Pancreas (tissue), 10 donors: ENCODE results near the gene ARHGAP10. TPM values are rescaled to one million over a fixed set of nuclear protein-coding genes. Genes with fewer than 3 reads are reported as not detected.

Source experiments
- ATAC-seq, 4 donors: fragments of 200-7000 bp; cut with Tn5 transposase; one replicate each; pipeline versions ENCODE4 v1.8.0 to v1.9.1; 2020; ENCODE audit warnings: mild to moderate bottlenecking in 4 of 4, moderate library complexity in 4 of 4
- DNase-seq, 6 donors: peaks; one replicate each; pipeline ENCODE4 v3.0.0-alpha.2; 2020
- FAIRE-seq: peaks from 2 replicates; lab custom pipeline; 2012; peaks lifted over from hg19 to GRCh38; lab: Jason Lieb, UNC
- H3K27ac ChIP-seq, 4 donors: fragments of 200-600 bp; sonication (generic); 1 replicate in 3 of 4; 2 replicates in 1 of 4; pipeline versions ENCODE4 v1.5.0 to v1.8.0; 2020
- H3K27me3 ChIP-seq, 4 donors: fragments of 200-600 bp; one replicate each; pipeline ENCODE4 v1.8.0; 2021
- H3K36me3 ChIP-seq, 3 donors: fragments of 200-600 bp; sonication (generic) in 1 of 3; one replicate each; pipeline versions ENCODE4 v1.5.0 to v1.8.0; 2020 to 2021
- H3K4me1 ChIP-seq, 3 donors: fragments of 200-600 bp; one replicate each; pipeline ENCODE4 v1.8.0; 2021
- H3K4me3 ChIP-seq, 4 donors: fragments of 200-600 bp; sonication (generic) in 2 of 4; one replicate each; pipeline versions ENCODE4 v1.5.0 to v1.8.0; 2020 to 2021
- H3K9me3 ChIP-seq, 4 donors: fragments of 200-600 bp; one replicate each; pipeline ENCODE4 v1.8.0; 2021
- CTCF ChIP-seq, 4 donors: fragments of 200-600 bp; sonication (generic) in 3 of 4; IDR thresholded peaks; one replicate each; pipeline versions ENCODE4 v1.5.0 to v1.8.0; 2021; ENCODE audit warnings: antibody characterized with exemption in 4 of 4
- WGBS, 2 donors: extraction: QIAGEN DNeasy Blood & Tissue Kit; methylation state at CpG; one replicate each; pipeline ENCODE4 v1.1.7; 2013; 5-methylcytosine and 5-hydroxymethylcytosine counted together
- intact Hi-C, 3 donors: fragments of 100-400 bp; cut with DNase I; formaldehyde crosslinking; loops; one replicate each; pipeline versions ENCODE4 v1.11.1 to v1.14.2; 2022
- polyA plus RNA-seq, 2 donors: library from polyadenylated mRNA; stranded (reverse); fragments of 200-250 nt; gene quantifications; one replicate each; pipeline ENCODE4 v1.2.3, GENCODE V29; 2013
- total RNA-seq, 6 donors: library from RNA; stranded (reverse); fragmentation: NEBNext Ultra II Directional in 4 of 6; extraction: Animal tissue kit (Norgen Biotek cat#: 25700) in 4 of 6; gene quantifications; one replicate each; pipeline versions ENCODE4 v1.2.1 to v1.2.4, GENCODE V29; 2021 to 2023
- donor health status: healthy with polysubstance abuse.
- donor health status: DM: no; HTN: no; CAD: no; lungs with moderate emphysema.
- donor health status: DM: no; HTN: no; CAD: no.
- donor health status: control.
- donor health status: control.
- donor health status: Bipolar disorder and iron deficiency.
- donor health status: DM: yes; HTN: yes; CAD: no.
- donor health status: DM: no; HTN: no; CAD: no.
- donor health status: DM: no; HTN: no; CAD: no.
- donor health status: DM: yes; HTN: yes; CAD: no.

Gene ARHGAP10
- total and polyA plus RNA-seq, 8 donors: 6.3 to 14.8 (median 8.7) TPM

- H3K4me1 ChIP-seq: no peaks in the 10 kb centered on the region
- 96% methylated on average over 2 of the region's 2 CpGs for WGBS, 2 donors
- H3K9me3 ChIP-seq: no peaks in the 10 kb centered on the region
- FAIRE-seq (no peak), ATAC-seq (no peak), DNase-seq (no peak)
- H3K36me3 ChIP-seq: no peaks in the 10 kb centered on the region
- H3K27ac ChIP-seq: no peak overlapping the region
- no peak overlapping the region for H3K4me3 ChIP-seq
- no peak for TF ChIP-seq CTCF (IDR thresholded peaks at IDR 0.05)
- no peaks in the 10 kb centered on the region for H3K27me3 ChIP-seq
- intact Hi-C loops: no loop called here
These were observed 209.5 kb downstream of the ARHGAP10 start for GRCh38 chr4:147941373-147941772.

GRCh38 chr4:147942729-147943128 lies 210.8 kb downstream of the ARHGAP10 start:
- Histone ChIP-seq H3K27me3 (no peaks in the 10 kb centered on the region), H3K4me1 (no peaks in the 10 kb centered on the region), H3K27ac (no peak overlapping the region), H3K36me3 (no peaks in the 10 kb centered on the region), H3K9me3 (no peaks in the 10 kb centered on the region), H3K4me3 (no peak overlapping the region)
- WGBS, 2 donors: 88 to 91% methylated on average over 5 of the region's 5 CpGs
- DNase-seq (no peak), FAIRE-seq (no peak), ATAC-seq (no peak)
- TF ChIP-seq CTCF (IDR thresholded peaks at IDR 0.05): no peak
- intact Hi-C loops: no loop called here

GRCh38 chr4:147943159-147943638 lies 211.3 kb downstream of the ARHGAP10 start:
- WGBS, 2 donors: 91 to 93% methylated on average over 3 of the region's 3 CpGs
- Histone ChIP-seq H3K4me1 (no peaks in the 10 kb centered on the region), H3K27me3 (no peaks in the 10 kb centered on the region), H3K36me3 (no peaks in the 10 kb centered on the region), H3K4me3 (no peak overlapping the region), H3K9me3 (no peaks in the 10 kb centered on the region), H3K27ac (no peak overlapping the region)
- DNase-seq (no peak), FAIRE-seq (no peak), ATAC-seq (no peak)
- no peak for TF ChIP-seq CTCF (IDR thresholded peaks at IDR 0.05)
- intact Hi-C loops: no loop called here

- Histone ChIP-seq H3K27ac (no peak overlapping the region), H3K4me1 (no peaks in the 10 kb centered on the region), H3K4me3 (no peak overlapping the region), H3K27me3 (no peaks in the 10 kb centered on the region), H3K9me3 (no peaks in the 10 kb centered on the region), H3K36me3 (no peaks in the 10 kb centered on the region)
- WGBS, 2 donors: 84 to 90% methylated on average over 1 of the region's 1 CpG
- no peak for TF ChIP-seq CTCF (IDR thresholded peaks at IDR 0.05)
- FAIRE-seq (no peak), DNase-seq (no peak), ATAC-seq (no peak)
- intact Hi-C loops: no loop called here
These were observed 212.4 kb downstream of the ARHGAP10 start for GRCh38 chr4:147944249-147944648.

GRCh38 chr4:147944670-147945260 lies 212.9 kb downstream of the ARHGAP10 start:
- Histone ChIP-seq H3K36me3 (no peaks in the 10 kb centered on the region), H3K9me3 (no peaks in the 10 kb centered on the region), H3K27ac (no peak overlapping the region), H3K27me3 (no peaks in the 10 kb centered on the region), H3K4me3 (no peak overlapping the region), H3K4me1 (no peaks in the 10 kb centered on the region)
- ATAC-seq (no peak), FAIRE-seq (no peak), DNase-seq (no peak)
- no peak for TF ChIP-seq CTCF (IDR thresholded peaks at IDR 0.05)
- 94% methylated on average over 10 of the region's 10 CpGs for WGBS, 2 donors
- intact Hi-C loops: no loop called here
